Muscle layer of colon (tissue), 2 donors: ENCODE measurements around the gene FNDC1.
"Not testable (repeated sequence)": the region's sequence is repeated elsewhere in the genome, so short reads cannot be mapped to it uniquely, and the experiment has no call there.

ENCODE experiments used
- H3K27ac ChIP-seq: one replicate; pipeline ENCODE4 v1.7.0; 2013; ENCODE audit warnings: low read depth, mild to moderate bottlenecking, low read length, moderate library complexity
- H3K27me3 ChIP-seq, 2 donors: one replicate each; pipeline ENCODE4 v1.7.0; 2013; ENCODE audit warnings: low read length in 2 of 2, mild to moderate bottlenecking in 2 of 2; ENCODE audit not compliant: insufficient read depth in 2 of 2, control insufficient read depth in 1 of 2
- H3K36me3 ChIP-seq: one replicate; pipeline ENCODE4 v1.7.0; 2013; ENCODE audit warnings: mild to moderate bottlenecking, low read length; ENCODE audit not compliant: insufficient read depth
- H3K4me1 ChIP-seq: one replicate; pipeline ENCODE4 v1.7.0; 2013; ENCODE audit warnings: mild to moderate bottlenecking, low read length; ENCODE audit not compliant: insufficient read depth
- H3K4me3 ChIP-seq, 2 donors: one replicate each; pipeline ENCODE4 v1.7.0; 2013; ENCODE audit warnings: low read length in 2 of 2, low read depth in 1 of 2, mild to moderate bottlenecking in 1 of 2, moderate library complexity in 1 of 2
- H3K9ac ChIP-seq: one replicate; pipeline ENCODE4 v1.7.0; 2013; ENCODE audit warnings: low read length
- H3K9me3 ChIP-seq: one replicate; pipeline ENCODE4 v1.7.0; 2013; ENCODE audit warnings: mild to moderate bottlenecking, low read length
- donor health status: abdominal sarcoma.
- donor health status: Adenocarcinoma of cecum.

The FNDC1 gene

DNA sequence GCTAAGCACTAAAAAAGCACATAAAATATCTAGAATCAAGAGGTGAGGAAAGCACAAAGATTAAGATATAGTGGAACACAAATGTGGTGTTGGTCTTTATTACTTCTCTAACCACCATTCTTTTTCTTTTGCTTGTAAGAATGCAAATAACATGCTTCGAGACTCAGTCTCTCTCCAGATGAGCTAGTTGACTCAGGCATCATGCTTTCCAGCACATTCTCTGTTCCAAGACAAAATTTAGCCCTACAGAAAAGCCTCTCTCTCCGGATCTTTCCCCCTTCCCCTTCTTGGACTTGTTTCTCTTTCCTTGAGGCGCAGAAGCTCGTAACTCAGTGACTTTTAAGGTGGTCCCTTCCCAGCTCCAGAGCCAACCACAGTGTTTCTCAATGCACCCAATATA lies 91.0 kb downstream of the FNDC1 start:
- no peak overlapping the region for H3K27ac ChIP-seq
- no peaks in the 10 kb centered on the region for H3K36me3 ChIP-seq
- no peaks in the 10 kb centered on the region for H3K4me1 ChIP-seq
- H3K4me3 ChIP-seq = no peak overlapping the region
- no peaks in the 10 kb centered on the region for H3K27me3 ChIP-seq
- no peak overlapping the region for H3K9ac ChIP-seq
- no peaks in the 10 kb centered on the region for H3K9me3 ChIP-seq

DNA sequence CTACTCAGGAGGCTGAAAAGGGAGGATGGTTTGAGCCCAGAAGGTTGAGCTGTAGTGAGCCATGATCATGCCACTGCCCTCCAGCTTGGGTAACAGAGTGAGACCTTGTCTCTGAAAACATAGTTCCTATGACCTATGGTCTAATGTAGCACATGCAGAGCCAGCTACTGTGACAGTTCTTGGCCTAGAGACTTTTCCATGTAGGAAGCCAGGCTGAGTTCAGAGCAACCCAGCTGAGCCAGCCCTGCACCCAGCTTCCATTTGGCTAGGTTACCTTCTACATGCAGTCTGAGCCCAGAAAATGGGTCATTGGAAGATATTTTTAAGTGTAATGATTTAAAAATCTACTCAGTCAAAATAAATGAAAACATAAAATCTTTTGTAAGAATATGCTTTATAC lies 92.8 kb downstream of the FNDC1 start:
- Histone ChIP-seq H3K9ac (no peak overlapping the region), H3K9me3 (no peaks in the 10 kb centered on the region), H3K36me3 (no peaks in the 10 kb centered on the region), H3K4me3 (no peak overlapping the region), H3K4me1 (no peaks in the 10 kb centered on the region), H3K27ac (no peak overlapping the region), H3K27me3 (no peaks in the 10 kb centered on the region)

DNA sequence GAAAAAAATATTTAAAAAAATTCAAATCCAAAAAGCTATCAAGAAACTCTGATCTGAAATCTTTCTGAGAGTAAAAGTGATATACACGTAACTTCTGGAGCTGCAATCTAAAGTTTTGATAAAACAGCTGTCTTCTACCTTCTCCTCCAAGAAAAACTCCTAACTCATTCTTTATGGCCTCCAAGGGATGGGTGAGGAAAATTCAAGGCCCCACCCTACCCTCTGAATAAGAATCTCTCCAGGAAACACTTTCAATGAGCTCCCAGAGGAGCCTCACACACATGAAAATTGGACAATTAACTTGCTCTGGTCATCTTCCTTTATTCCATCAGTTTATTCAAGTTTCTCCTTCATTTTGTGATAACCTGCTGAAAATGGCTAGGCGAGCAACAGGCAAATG lies 93.4 kb downstream of the FNDC1 start:
- Histone ChIP-seq H3K27me3 (no peaks in the 10 kb centered on the region), H3K9me3 (no peaks in the 10 kb centered on the region), H3K4me1 (no peaks in the 10 kb centered on the region), H3K4me3 (no peak overlapping the region), H3K27ac (no peak overlapping the region), H3K9ac (no peak overlapping the region), H3K36me3 (no peaks in the 10 kb centered on the region)

DNA sequence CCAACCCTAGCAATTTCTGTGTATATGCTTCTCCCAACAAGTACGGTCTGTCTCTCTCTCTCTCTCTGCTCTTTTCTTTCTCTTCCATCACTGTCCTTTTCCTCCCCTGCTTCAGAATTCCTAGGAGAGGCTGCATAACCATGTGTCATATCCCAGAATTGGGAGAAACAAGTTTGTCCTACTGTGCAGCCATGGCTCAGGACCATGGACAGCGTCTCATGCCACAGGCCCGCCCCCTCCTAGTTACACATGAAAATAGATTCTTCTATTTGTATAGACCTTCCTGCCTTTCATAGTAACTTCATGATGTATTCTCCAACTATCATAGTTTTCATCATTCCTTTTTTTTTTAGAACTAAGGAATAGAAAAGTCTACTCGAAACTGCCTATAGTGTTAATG lies 98.0 kb downstream of the FNDC1 start:
- Histone ChIP-seq H3K9me3 (no peaks in the 10 kb centered on the region), H3K9ac (no peak overlapping the region), H3K27me3 (no peaks in the 10 kb centered on the region), H3K27ac (no peak overlapping the region), H3K4me1 (no peaks in the 10 kb centered on the region), H3K36me3 (no peaks in the 10 kb centered on the region), H3K4me3 (no peak overlapping the region)

DNA sequence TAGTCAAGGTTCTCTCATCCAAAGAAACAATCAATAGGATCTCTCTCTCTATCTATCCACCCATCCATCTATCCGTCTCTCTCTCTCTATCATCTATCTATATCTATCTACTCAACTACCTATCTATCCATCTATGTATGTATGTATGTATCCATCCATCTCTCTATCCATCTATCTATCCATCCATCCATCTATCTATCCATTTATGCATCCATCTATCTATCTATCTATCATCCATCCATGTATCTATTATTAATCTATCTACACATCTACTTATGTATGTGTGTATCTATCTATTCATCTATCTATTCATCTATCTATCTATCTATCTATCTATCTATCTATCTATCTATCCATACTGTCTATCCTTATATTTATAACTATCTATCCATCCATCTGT lies 99.3 kb downstream of the FNDC1 start:
- Histone ChIP-seq H3K27ac (no peak overlapping the region), H3K9me3 (no peaks in the 10 kb centered on the region), H3K27me3 (no peaks in the 10 kb centered on the region), H3K36me3 (no peaks in the 10 kb centered on the region), H3K4me3 (no peak overlapping the region), H3K4me1 (no peaks in the 10 kb centered on the region), H3K9ac (no peak overlapping the region)

DNA sequence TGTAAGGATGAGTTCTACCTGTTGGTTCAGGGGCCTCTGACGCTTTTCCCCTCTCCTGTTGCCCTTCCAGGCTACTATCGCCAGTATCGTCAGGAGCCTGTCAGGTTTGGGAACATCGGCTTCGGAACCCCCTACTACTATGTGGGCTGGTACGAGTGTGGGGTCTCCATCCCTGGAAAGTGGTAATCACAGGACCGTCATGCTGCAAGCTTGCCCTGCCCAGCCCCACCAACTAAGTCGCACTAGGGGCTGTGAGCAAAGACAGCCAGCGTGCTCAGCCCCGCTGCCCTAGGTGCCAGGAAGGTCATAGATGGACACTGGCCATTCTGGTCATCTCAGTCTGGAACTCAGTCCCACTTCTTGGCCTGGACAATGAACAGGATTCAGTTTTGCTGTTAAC lies 102.1 kb downstream of the FNDC1 start:
- no peaks in the 10 kb centered on the region for H3K9me3 ChIP-seq
- H3K4me3 ChIP-seq = no peak overlapping the region
- no peaks in the 10 kb centered on the region for H3K36me3 ChIP-seq
- H3K4me1 ChIP-seq = no peaks in the 10 kb centered on the region
- H3K27me3 ChIP-seq = no peaks in the 10 kb centered on the region
- no peak overlapping the region for H3K9ac ChIP-seq
- no peak overlapping the region for H3K27ac ChIP-seq

DNA sequence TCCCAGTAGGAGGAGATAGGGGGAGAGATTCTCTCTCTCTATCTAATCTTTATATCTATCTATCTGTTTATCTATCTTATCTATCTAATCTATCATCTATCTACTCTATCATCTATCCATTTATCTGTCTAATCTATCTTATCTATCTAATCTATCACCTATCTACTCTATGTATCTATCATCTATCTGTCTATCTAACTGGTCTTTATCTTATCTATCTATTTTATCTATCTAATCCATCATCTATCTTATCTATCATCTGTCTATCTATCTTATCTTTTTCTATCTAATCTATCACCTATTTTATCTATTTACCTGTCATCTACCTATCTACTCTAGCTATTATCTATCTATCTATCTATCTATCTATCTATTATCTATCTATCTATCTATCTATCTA lies 109.4 kb downstream of the FNDC1 start:
- Histone ChIP-seq H3K36me3 (no peaks in the 10 kb centered on the region), H3K9ac (no peak overlapping the region), H3K4me1 (no peaks in the 10 kb centered on the region), H3K27ac (no peak overlapping the region), H3K9me3 (no peaks in the 10 kb centered on the region), H3K27me3 (no peaks in the 10 kb centered on the region), H3K4me3 (no peak overlapping the region)

DNA sequence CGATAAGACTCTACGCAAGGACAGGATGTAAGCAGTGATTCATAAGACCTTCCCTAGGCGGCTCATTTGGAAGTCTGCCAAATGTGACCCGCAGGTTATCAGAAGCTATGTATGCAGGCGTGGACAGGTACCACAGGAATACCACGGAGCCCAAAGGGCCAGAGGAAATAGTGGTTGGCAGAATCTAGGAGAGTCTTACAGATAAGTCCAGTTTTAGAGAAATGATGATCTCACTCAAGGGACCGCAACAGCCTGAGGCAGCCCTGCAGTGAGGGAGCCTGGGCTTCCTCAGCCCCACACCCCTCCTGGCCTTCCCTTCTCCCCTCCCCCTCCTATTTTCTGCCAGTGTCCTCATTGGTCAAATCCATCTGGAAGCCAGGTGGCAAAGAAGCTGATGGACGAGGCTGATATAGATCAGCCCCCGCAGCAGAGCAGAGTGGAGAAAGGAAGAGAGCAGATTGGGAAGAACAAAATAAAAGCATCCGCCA lies 110.6 kb downstream of the FNDC1 start:
- H3K4me3 ChIP-seq = no peak overlapping the region
- H3K36me3 ChIP-seq = no peaks in the 10 kb centered on the region
- H3K9ac ChIP-seq = no peak overlapping the region
- no peaks in the 10 kb centered on the region for H3K27me3 ChIP-seq
- no peaks in the 10 kb centered on the region for H3K4me1 ChIP-seq
- no peaks in the 10 kb centered on the region for H3K9me3 ChIP-seq
- no peak overlapping the region for H3K27ac ChIP-seq

DNA sequence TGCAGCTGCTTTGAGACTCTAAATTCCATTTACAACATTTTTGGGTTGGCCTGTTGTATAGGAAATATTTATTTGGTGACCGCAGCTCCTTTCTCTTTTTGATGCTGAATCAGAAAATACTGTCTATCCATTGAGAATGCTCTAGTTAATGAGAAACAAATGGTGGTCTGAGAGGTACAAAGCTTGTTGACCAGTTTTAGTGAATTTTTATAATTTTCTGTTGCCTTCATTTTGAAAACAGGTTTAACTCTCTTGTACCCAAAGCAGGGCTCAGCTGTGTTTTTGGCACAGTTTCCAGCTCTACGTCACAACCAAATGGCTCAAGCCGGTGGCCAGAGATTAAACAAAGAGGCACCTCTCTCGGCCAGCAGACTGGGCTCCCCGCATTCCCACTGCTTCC lies 113.2 kb downstream of the FNDC1 start:
- no peak overlapping the region for H3K4me3 ChIP-seq
- no peaks in the 10 kb centered on the region for H3K27me3 ChIP-seq
- H3K36me3 ChIP-seq = no peaks in the 10 kb centered on the region
- H3K27ac ChIP-seq = no peak overlapping the region
- no peak overlapping the region for H3K9ac ChIP-seq
- no peaks in the 10 kb centered on the region for H3K4me1 ChIP-seq
- no peaks in the 10 kb centered on the region for H3K9me3 ChIP-seq

DNA sequence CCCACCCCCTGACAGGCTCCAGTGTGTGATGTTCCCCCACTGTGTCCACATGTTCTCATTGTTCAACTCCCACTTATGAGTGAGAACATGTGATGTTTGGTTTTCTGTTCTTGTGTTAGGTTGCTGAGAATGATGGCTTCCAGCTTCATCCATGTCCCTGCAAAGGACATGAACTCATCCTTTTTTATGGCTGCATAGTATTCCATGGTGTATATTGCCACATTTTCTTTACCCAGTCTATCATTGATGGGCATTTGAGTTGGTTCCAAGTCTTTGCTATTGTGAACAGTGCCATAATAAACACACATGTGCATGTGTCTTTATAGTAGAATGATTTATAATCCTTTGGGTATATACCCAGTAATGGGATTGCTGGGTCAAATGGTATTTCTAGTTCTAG lies 115.5 kb downstream of the FNDC1 start:
- not testable (repeated sequence) for H3K9ac ChIP-seq, H3K36me3 ChIP-seq, H3K27ac ChIP-seq, H3K4me3 ChIP-seq, H3K9me3 ChIP-seq, H3K4me1 ChIP-seq, H3K27me3 ChIP-seq

DNA sequence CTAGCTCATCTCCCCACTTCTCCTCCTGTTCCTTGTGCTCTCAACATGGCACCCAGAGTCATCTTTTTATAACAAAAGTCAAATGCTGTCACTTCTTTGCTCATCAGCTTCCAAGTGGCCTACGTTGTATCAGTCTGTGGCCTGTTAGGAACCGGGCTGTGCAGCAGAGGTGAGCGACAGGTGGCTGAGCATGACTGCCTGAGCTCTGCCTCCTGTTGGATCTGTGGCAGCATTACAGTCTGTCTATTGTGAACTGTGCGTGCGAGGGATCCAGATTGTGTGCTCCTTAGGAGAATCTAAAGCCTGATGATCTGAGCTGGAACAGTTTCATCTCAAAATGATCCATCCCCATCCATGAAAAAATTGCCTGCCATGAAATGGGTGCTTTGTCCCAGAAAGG lies 129.6 kb downstream of the FNDC1 start:
- Histone ChIP-seq H3K36me3 (no peaks in the 10 kb centered on the region), H3K4me3 (no peak overlapping the region), H3K27me3 (no peaks in the 10 kb centered on the region), H3K9ac (no peak overlapping the region), H3K4me1 (no peaks in the 10 kb centered on the region), H3K27ac (no peak overlapping the region), H3K9me3 (no peaks in the 10 kb centered on the region)

DNA sequence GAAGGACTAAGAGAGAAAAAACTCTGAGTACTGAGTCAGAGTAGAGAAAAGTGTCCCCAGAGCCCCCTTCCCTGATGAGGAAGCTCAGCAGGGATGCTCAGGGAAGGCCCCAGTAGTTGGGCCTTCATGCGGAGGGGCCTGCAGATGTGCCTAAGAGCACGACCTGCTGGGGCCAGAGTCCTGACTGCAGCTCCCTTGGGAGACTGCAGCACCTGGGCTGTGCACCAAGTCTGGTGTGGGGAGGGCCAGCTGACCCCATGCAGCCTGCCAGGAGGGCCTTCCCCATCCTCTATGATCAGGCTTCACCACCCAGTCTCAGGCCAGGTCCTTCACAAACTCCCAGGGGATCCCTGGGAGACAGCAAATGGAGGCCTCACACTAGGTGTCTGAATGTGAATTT lies 130.4 kb downstream of the FNDC1 start:
- no peaks in the 10 kb centered on the region for H3K27me3 ChIP-seq

More for the DNA sequence above, 130.4 kb downstream of the FNDC1 start:
- Histone ChIP-seq H3K27ac (no peak overlapping the region), H3K9ac (no peak overlapping the region), H3K4me3 (no peak overlapping the region), H3K36me3 (no peaks in the 10 kb centered on the region), H3K4me1 (no peaks in the 10 kb centered on the region), H3K9me3 (no peaks in the 10 kb centered on the region)
